Fibroblast of lung (primary cell): Measurements from ENCODE around the gene GLIS1. TPM values are rescaled to one million over a fixed set of nuclear protein-coding genes. Genes with fewer than 3 reads are reported as not detected.

Experiments
- DNase-seq, 2 donors: peaks; one replicate each; pipeline versions ENCODE4 v3.0.0 to v3.0.0-alpha.2; 2010; ENCODE audit warnings: low read depth in 2 of 2
- H2AFZ ChIP-seq: 2 replicates; pipeline ENCODE4 v1.5.1; 2012; ENCODE audit warnings: low read length, control low read depth, inconsistent platforms
- H3K27ac ChIP-seq: 2 replicates; pipeline ENCODE4 v1.5.1; 2011; ENCODE audit warnings: low read length, control low read depth; ENCODE audit not compliant: insufficient read depth
- H3K27me3 ChIP-seq: 2 replicates; pipeline ENCODE4 v1.5.1; 2011; ENCODE audit warnings: mild to moderate bottlenecking, low read length; ENCODE audit not compliant: control insufficient read depth, insufficient read depth
- H3K36me3 ChIP-seq: 2 replicates; pipeline ENCODE4 v1.5.1; 2011; ENCODE audit warnings: low read length; ENCODE audit not compliant: control insufficient read depth, insufficient read depth
- H3K4me1 ChIP-seq: 2 replicates; pipeline ENCODE4 v1.5.1; 2011; ENCODE audit warnings: low read length; ENCODE audit not compliant: control insufficient read depth, insufficient read depth; ENCODE audit errors: extremely low read depth
- H3K4me2 ChIP-seq: 2 replicates; pipeline ENCODE4 v1.5.1; 2011; ENCODE audit warnings: low read length, control low read depth; ENCODE audit not compliant: insufficient read depth; ENCODE audit errors: extremely low read depth
- H3K4me3 ChIP-seq, 4 experiments: fragments of 200-600 bp in 1 of 4; sonication (generic) in 1 of 4; replicated peaks in 1 of 4; 2 replicates each; pipeline ENCODE4 v1.5.1; 2011 to 2016; ENCODE audit warnings: low read length in 4 of 4, low read depth in 3 of 4, mild to moderate bottlenecking in 3 of 4, control low read depth in 2 of 4, inconsistent platforms in 1 of 4, mixed read lengths in 1 of 4; ENCODE audit not compliant: insufficient read depth in 1 of 4; ENCODE audit errors: control extremely low read depth in 1 of 4
- H3K79me2 ChIP-seq: 2 replicates; pipeline ENCODE4 v1.5.1; 2012; ENCODE audit warnings: mild to moderate bottlenecking, low read length, inconsistent platforms; ENCODE audit not compliant: control insufficient read depth, insufficient read depth
- H3K9ac ChIP-seq: 2 replicates; pipeline ENCODE4 v1.5.1; 2011; ENCODE audit warnings: mild to moderate bottlenecking, low read length, control low read depth; ENCODE audit not compliant: insufficient read depth
- H3K9me3 ChIP-seq: 2 replicates; pipeline ENCODE4 v1.5.1; 2012; ENCODE audit warnings: low read depth, low read length; ENCODE audit not compliant: control insufficient read depth, insufficient read depth
- H4K20me1 ChIP-seq: 2 replicates; pipeline ENCODE4 v1.5.1; 2011; ENCODE audit warnings: low read length; ENCODE audit not compliant: control insufficient read depth, insufficient read depth; ENCODE audit errors: extremely low read depth
- EZH2 ChIP-seq: IDR thresholded peaks from 2 replicates; pipeline ENCODE4 v1.5.1; 2012; ENCODE audit warnings: low read length, control low read depth, mild to moderate bottlenecking; ENCODE audit errors: missing control alignments
- polyA minus RNA-seq: library from RNA; depleted of rRNA, polyadenylated mRNA; stranded (reverse); fragments of >200 nt; gene quantifications from 2 replicates; pipeline ENCODE4 v1.2.3, GENCODE V29; 2011; ENCODE audit warnings: low replicate concordance
- polyA plus RNA-seq, 2 donors: library from polyadenylated mRNA; depleted of rRNA in 1 of 2; stranded (reverse) in 1 of 2; unstranded in 1 of 2; fragments of >200 nt; gene quantifications; 2 replicates each; pipeline ENCODE4 v1.2.1, GENCODE V29; 2011 to 2012; ENCODE audit warnings: missing spikeins in 1 of 2
- total RNA-seq: library from RNA; depleted of rRNA; stranded (reverse); fragments of >200 nt; gene quantifications from 2 replicates; pipeline ENCODE4 v1.2.1, GENCODE V29; 2014
- TF ChIP-seq, protein P1 (sequence below), 2 donors: IDR thresholded peaks in 1 of 2; conservative IDR thresholded peaks in 1 of 2; 1 replicate in 1 of 2; 2 replicates in 1 of 2; pipeline ENCODE4 v1.5.1; 2011 to 2012; ENCODE audit warnings: low read length in 2 of 2, control low read depth in 1 of 2, inconsistent platforms in 1 of 2, low read depth in 1 of 2, mild to moderate bottlenecking in 1 of 2

Gene GLIS1
- total RNA-seq (under 0.01 TPM in 1 of 2 replicates, not detected in the other), polyA plus RNA-seq (0.05 and 0.11 TPM in 2 replicates), polyA minus RNA-seq (0.12 and 0.22 TPM in 2 replicates)
- 0.22 and 0.46 TPM in 2 replicates for polyA plus RNA-seq (2012)

DNA sequence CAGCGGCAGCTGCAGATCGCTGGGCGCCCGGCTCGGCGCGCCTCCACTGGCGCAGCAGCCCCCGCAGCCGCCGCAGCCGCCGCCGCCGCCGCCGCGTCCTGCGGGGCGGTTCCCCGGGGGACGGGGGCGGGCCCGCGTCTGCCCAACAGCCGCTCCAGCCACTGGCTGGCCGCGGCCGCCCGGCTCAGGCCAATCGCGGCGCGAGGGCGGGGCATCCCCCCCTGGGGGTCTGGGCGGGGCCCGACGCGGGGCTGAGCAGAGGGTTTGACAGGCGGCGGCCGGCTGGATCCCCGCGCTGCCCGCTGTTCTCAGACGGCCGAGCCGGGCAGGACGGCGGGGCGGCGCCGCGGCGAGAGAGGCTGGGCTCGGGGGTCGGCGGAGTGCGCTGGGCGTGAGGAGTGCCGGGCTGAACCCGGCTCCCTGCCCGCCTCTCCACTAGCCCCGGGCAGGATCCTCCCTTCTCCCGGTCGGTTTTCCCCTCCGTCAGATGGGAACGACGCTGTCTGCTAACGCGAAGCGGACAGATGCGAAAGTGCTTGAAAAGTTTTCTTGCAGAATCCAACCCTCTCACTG is at the start of gene GLIS1:
GLIS1 (minus strand) TSS at position 56 of the 573 bp plus-strand sequence. CDS start 1,100 bp downstream, outside the sequence.
- peak; percentile 85 to 86 for DNase-seq
- TF ChIP-seq EZH2, result no peak
- TF ChIP-seq, protein P1, sequence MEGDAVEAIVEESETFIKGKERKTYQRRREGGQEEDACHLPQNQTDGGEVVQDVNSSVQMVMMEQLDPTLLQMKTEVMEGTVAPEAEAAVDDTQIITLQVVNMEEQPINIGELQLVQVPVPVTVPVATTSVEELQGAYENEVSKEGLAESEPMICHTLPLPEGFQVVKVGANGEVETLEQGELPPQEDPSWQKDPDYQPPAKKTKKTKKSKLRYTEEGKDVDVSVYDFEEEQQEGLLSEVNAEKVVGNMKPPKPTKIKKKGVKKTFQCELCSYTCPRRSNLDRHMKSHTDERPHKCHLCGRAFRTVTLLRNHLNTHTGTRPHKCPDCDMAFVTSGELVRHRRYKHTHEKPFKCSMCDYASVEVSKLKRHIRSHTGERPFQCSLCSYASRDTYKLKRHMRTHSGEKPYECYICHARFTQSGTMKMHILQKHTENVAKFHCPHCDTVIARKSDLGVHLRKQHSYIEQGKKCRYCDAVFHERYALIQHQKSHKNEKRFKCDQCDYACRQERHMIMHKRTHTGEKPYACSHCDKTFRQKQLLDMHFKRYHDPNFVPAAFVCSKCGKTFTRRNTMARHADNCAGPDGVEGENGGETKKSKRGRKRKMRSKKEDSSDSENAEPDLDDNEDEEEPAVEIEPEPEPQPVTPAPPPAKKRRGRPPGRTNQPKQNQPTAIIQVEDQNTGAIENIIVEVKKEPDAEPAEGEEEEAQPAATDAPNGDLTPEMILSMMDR (conservative IDR thresholded peaks at IDR 0.05 in 1 of 2, IDR thresholded peaks at IDR 0.05 in 1 of 2; ENCODE audit: low read depth in 1 of 2, low read length in 2 of 2), result no peak
- no peaks in the 10 kb centered on the region for H3K36me3 ChIP-seq
- H3K4me2 ChIP-seq, result peak within 1 kb of the TSS; percentile 78
- peak within 1 kb of the TSS; percentile 26 for H3K27ac ChIP-seq
- H3K4me1 ChIP-seq, result peaks cover 15% of the 10 kb centered on the region
- H4K20me1 ChIP-seq, result no peaks in the 10 kb centered on the region
- H3K9me3 ChIP-seq, result no peaks in the 10 kb centered on the region
- H3K9ac ChIP-seq, result peak within 1 kb of the TSS; percentile 54
- peak within 1 kb of the TSS; percentile 55 to 69 (median 62) for H3K4me3 ChIP-seq
- H3K27me3 ChIP-seq, result peaks cover 15% of the 10 kb centered on the region
- H2AFZ ChIP-seq, result peak within 1 kb of the TSS; percentile 72
- H3K79me2 ChIP-seq, result no peaks in the 10 kb centered on the region

- Histone ChIP-seq H3K4me1 (no peaks in the 10 kb centered on the region), H3K9ac (no peak overlapping the region), H3K27ac (no peak overlapping the region), H3K9me3 (no peaks in the 10 kb centered on the region), H3K27me3 (no peaks in the 10 kb centered on the region), H3K36me3 (no peaks in the 10 kb centered on the region), H3K4me2 (no peak overlapping the region), H2AFZ (no peak overlapping the region), H3K4me3 (no peak overlapping the region), H3K79me2 (no peaks in the 10 kb centered on the region), H4K20me1 (no peaks in the 10 kb centered on the region)
- TF ChIP-seq EZH2, result no peak
- TF ChIP-seq, protein P1 (conservative IDR thresholded peaks at IDR 0.05 in 1 of 2, IDR thresholded peaks at IDR 0.05 in 1 of 2; ENCODE audit: low read depth in 1 of 2, low read length in 2 of 2), result no peak
- no peak for DNase-seq
These were observed 48.7 kb upstream of the GLIS1 start for GRCh38 chr1:53787655-53788054.

DNA sequence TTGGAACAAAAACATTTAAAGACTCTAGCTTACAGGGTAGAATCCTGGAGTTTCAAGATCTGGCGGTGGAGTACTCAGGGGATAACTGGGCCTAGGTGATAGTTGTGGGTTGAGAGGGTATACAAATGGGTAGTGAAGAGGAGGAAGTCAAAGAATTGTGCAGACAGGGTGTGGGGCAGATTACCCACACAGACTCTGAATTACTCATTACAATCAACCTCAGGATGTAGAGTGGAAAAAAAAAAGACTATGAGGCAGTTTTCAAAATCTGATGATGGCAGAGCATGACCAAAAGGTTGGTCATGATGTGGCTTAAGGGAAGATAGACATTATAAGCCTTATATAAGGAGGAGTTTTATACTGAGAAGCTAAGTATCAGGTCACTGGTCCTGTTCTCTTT is 44.1 kb upstream of the GLIS1 start:
- H3K4me2 ChIP-seq, result no peak overlapping the region
- H3K36me3 ChIP-seq, result no peaks in the 10 kb centered on the region

More for the DNA sequence above, 44.1 kb upstream of the GLIS1 start:
- H2AFZ ChIP-seq, result no peak overlapping the region
- no peaks in the 10 kb centered on the region for H3K9me3 ChIP-seq
- H3K4me3 ChIP-seq, result no peak overlapping the region
- H3K4me1 ChIP-seq, result peaks cover 3% of the 10 kb centered on the region
- no peak for TF ChIP-seq EZH2
- TF ChIP-seq, protein P1 (conservative IDR thresholded peaks at IDR 0.05 in 1 of 2, IDR thresholded peaks at IDR 0.05 in 1 of 2; ENCODE audit: low read depth in 1 of 2, low read length in 2 of 2), result no peak
- H3K79me2 ChIP-seq, result no peaks in the 10 kb centered on the region
- no peak overlapping the region for H3K9ac ChIP-seq
- H3K27ac ChIP-seq, result no peak overlapping the region
- no peaks in the 10 kb centered on the region for H3K27me3 ChIP-seq
- H4K20me1 ChIP-seq, result no peaks in the 10 kb centered on the region
- peak in 1 of 2 donors; percentile 36 for DNase-seq
